GM21619 (cell line): ENCODE data around the gene SLCO1A2.

Experiments
- ATAC-seq: cut with Tn5 transposase; IDR thresholded peaks from one replicate; pipeline ENCODE4 v1.9.1; 2021; ENCODE audit not compliant: unreplicated experiment

Gene SLCO1A2

GRCh38 chr12:21336656-21337055, 1.9 kb upstream of the SLCO1A2 start:
- no peak for ATAC-seq

GRCh38 chr12:21330682-21331253, 3.9 kb downstream of the SLCO1A2 start:
- ATAC-seq, result no peak

GRCh38 chr12:21328578-21328977, 6.1 kb downstream of the SLCO1A2 start:
- no peak for ATAC-seq

GRCh38 chr12:21324551-21324950, 10.2 kb downstream of the SLCO1A2 start:
- no peak for ATAC-seq

- ATAC-seq, result no peak
Measured at GRCh38 chr12:21323736-21324135, 11.0 kb downstream of the SLCO1A2 start.

GRCh38 chr12:21308785-21309184, 25.9 kb downstream of the SLCO1A2 start:
- ATAC-seq, result no peak

- ATAC-seq, result no peak
Measured at GRCh38 chr12:21305661-21306060, 29.1 kb downstream of the SLCO1A2 start.

- no peak for ATAC-seq
Measured at GRCh38 chr12:21300632-21301031, 34.1 kb downstream of the SLCO1A2 start.

GRCh38 chr12:21296751-21297406, 37.8 kb downstream of the SLCO1A2 start:
- ATAC-seq, result peak; percentile 54

GRCh38 chr12:21296348-21296747, 38.4 kb downstream of the SLCO1A2 start:
- peak; percentile 17 for ATAC-seq

- no peak for ATAC-seq
Measured at GRCh38 chr12:21294176-21294575, 40.5 kb downstream of the SLCO1A2 start.

GRCh38 chr12:21292111-21292510, 42.6 kb downstream of the SLCO1A2 start:
- no peak for ATAC-seq

GRCh38 chr12:21289698-21290097, 45.0 kb downstream of the SLCO1A2 start:
- no peak for ATAC-seq

- ATAC-seq, result no peak
Measured at GRCh38 chr12:21276826-21277225, 57.9 kb downstream of the SLCO1A2 start.

GRCh38 chr12:21265932-21266331, 68.8 kb downstream of the SLCO1A2 start:
- no peak for ATAC-seq

GRCh38 chr12:21264232-21264631, 70.5 kb downstream of the SLCO1A2 start:
- ATAC-seq, result no peak

GRCh38 chr12:21257172-21257571, 77.5 kb downstream of the SLCO1A2 start:
- ATAC-seq, result no peak

GRCh38 chr12:21252070-21252469, 82.6 kb downstream of the SLCO1A2 start:
- ATAC-seq, result no peak

GRCh38 chr12:21248679-21249078, 86.0 kb downstream of the SLCO1A2 start:
- ATAC-seq, result no peak

- ATAC-seq, result no peak
Measured at GRCh38 chr12:21239866-21240265, 94.9 kb downstream of the SLCO1A2 start.

- ATAC-seq, result no peak
Measured at GRCh38 chr12:21234395-21234794, 100.3 kb downstream of the SLCO1A2 start.

- no peak for ATAC-seq
Measured at GRCh38 chr12:21223930-21224329, 110.8 kb downstream of the SLCO1A2 start.

GRCh38 chr12:21221778-21222177, 112.9 kb downstream of the SLCO1A2 start:
- ATAC-seq, result no peak
